Activated CD4-positive, CD25-positive, alpha-beta regulatory T cell treated with anti-CD3 and anti-CD28 coated beads, Interleukin-2, amount 50 U/mL, for 24 hours (primary cell): ENCODE measurements around the gene DACH2.

Source experiments
- ATAC-seq, 2 donors: fragments of 150-1000 bp; cut with Tn5 transposase; one replicate each; pipeline ENCODE4 v1.10.0; 2021; ENCODE audit warnings: mild to moderate bottlenecking in 1 of 2, moderate library complexity in 1 of 2

DACH2 gene

DNA sequence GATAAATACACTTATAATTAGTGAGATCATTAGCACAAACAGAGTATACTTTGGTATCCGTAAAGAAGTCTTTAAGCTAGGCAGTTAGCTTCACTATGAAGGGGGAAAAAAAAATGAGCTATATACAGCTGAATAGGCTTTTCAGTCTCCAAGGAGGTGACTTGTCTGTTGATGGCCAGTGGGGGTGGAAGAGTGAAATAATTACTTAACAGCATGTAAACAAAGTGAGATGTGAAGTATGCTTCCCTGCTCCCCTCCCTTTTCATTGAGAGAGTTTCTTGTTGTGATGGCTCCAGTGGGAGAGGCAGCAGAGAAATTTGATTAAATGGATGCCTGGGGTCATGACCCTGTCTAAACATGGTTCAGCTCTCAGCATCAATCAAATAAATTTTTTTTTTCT, 180.9 kb downstream of the DACH2 start:
- no peak for ATAC-seq

DNA sequence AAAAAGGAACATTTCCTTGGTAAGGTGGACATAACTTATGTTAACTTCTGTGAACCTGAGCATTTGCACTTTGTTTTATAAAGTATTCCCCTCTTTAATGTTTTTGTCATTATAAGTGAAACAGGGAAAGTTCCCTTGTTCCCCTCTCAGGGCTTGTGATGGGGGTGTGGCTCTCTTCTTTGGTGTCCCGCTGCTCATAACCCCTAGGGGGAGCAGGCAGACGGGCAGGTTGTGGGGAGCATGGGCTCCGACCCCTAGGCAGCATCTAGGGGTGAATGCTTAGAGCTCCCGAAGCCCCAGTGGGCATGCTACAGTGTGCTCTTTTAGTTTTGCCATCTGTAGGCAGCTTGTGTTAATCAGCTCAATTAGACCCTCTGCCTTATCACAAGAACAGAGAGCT, 200.4 kb downstream of the DACH2 start:
- ATAC-seq = no peak

DNA sequence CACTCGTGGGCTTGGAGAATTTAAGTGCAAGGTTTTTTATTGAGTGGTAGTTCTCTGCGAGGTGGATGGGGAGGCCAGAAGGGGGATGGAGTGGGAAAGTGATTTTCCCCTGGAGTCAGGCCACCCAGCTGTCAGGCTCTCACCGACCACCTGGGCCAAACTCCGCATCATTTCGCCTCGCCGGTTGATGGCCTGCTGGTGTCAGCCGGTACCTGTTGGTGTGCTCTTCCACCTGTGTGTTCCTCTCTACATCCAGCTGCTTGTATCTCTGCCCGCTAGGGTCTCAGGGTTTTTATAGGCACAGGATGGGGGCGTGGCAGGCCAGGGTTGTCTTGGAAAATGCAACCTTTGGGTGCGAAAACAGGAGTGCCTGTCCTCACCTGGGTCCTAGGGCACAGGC, 200.9 kb downstream of the DACH2 start:
- ATAC-seq = no peak

- ATAC-seq = no peak
These were observed 221.8 kb downstream of the DACH2 start for GRCh38 chrX:86369847-86370630.

- no peak for ATAC-seq
These were observed 222.7 kb downstream of the DACH2 start for GRCh38 chrX:86370927-86371326.

GRCh38 chrX:86379209-86379608, 231.0 kb downstream of the DACH2 start:
- no peak for ATAC-seq

GRCh38 chrX:86383681-86384540, 235.7 kb downstream of the DACH2 start:
- no peak for ATAC-seq

DNA sequence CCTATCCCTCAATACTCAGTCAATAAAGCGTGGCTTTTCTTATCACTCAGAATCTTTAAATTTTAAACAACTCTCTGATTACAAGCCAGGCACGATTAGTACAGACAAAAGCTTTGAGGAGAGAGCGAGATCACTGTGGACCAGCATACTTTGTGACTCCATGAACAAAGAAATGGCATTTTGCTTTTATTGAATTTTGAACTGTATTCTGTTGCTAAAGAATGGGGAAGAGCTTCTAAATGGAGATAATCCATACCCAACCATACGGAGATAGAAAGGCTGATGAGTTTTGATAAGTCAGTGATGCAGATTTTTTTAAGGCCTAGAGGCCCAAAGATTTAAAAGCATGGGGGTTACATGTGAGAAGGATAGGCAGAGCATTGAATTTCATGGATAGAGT, 259.1 kb downstream of the DACH2 start:
- no peak for ATAC-seq

DNA sequence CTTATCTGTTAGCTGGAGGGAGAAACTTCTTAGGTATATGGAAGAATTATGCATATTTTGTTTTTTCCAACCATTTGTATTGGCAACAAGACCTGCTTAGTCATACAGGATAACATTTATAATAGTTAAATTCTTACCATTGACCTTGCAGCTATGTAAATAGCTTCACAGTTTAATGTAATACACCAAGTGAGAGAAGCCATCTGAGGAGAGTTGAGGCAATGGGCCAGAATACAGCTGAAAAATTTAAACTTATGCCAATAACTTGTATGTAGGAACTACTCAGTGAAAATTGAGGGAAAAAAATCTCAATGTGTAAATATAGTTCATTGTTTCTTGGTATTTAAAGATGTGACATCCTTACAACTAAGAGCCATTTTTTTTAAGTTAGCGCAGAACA, 273.5 kb downstream of the DACH2 start:
- ATAC-seq = no peak

- no peak for ATAC-seq
These were observed 287.9 kb downstream of the DACH2 start for GRCh38 chrX:86436116-86436515.

DNA sequence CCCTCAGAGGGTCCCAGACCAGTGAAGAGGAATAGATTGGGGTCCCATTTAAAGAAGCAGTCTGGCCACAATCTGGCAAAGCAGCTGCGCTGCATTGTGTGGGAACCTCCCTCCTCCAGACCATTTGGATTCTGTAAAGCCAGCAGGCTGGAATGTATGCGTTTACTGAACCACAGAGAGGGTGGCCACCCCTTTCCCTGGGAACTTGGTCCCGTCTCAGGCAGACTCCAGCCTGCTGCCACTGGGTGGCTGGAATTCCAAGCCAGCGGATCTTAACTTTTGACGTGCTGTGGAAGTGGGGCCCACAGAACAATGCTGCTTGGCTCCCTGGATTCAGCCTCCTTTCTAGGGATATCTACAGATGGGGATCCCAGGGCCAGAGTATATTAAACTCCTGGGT, 307.2 kb downstream of the DACH2 start:
- no peak for ATAC-seq

DNA sequence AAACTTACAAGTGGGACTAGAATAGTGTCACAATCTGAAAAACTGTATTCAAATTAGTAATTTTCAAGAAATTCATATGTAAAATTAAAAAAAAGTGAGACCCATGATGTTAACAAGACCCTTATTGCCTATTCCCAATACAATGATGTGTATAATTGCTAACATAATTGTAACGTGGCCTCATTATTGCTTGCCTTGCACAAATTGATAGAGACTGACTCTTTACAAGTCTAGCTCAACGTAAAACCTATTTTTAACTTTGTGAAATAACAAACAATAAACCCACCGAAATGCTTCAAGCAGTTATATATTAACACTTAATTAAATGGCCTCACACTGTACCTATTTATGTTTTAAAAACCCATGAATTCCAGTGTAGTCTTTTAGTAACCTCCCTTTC, 312.5 kb downstream of the DACH2 start:
- ATAC-seq = no peak

DNA sequence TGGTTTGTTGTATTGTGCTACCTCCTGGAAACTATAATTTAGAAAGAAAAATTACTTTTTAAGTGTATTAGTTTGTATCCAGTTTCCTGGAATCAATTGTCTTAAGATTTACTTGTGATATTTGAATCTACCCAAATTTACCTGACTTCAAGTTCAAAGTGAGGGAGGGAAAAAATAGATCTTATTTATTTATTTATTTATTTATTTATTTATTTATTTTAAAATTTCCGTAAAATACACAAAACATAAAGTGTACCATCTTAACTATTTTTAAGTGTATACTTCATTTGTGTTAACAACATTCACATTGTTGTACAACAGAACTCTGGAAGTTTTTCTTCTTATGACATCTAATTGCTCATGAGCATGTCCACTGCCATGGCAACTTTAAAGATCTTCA, 356.0 kb downstream of the DACH2 start:
- no peak for ATAC-seq

- ATAC-seq = no peak
These were observed 359.1 kb downstream of the DACH2 start for GRCh38 chrX:86507331-86507730.

GRCh38 chrX:86579777-86580176, 431.5 kb downstream of the DACH2 start:
- ATAC-seq = no peak

DNA sequence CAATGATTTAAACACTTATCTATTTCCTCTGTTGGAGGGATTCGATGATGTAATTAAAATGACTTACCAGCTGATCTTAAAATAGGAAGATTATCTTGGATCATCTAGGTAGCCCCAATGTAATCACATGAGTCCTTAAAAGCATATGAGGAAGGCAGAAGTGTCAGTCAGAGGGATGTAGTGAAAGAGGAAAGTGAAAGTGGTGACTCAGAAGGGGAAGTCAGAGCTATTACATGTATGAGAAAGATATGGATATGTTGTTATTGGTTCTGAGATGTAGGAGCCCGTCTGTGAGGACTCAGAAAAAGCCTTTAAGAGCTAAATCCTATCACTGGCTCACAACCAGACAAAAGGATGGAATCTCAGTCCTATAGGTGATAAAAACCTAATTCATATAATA, 456.4 kb downstream of the DACH2 start:
- no peak for ATAC-seq

- no peak for ATAC-seq
These were observed 548.7 kb downstream of the DACH2 start for GRCh38 chrX:86696951-86697350.

GRCh38 chrX:86711531-86712180, 563.4 kb downstream of the DACH2 start:
- ATAC-seq = no peak

- ATAC-seq = no peak
These were observed 566.2 kb downstream of the DACH2 start for GRCh38 chrX:86714441-86714840.

DNA sequence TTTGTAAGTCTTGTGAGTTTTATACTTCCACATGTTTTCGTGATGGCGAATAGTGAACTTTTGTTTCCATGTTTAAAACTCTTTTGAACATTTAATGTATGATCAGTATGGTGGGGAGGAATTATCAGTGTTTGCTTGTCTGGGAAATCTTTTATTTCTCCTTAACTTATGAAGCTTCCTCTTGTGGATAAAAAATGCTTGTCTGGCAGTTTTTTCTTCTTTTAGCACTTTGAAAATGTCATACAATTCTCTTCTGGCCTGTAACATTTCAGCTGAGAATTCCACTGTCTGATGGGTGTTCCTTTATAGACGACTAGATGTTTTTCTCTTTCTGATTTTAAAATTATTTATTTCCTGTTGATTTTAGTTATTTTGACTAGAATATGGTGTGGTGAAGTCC, 576.0 kb downstream of the DACH2 start:
- no peak for ATAC-seq

GRCh38 chrX:86747091-86747490, 598.8 kb downstream of the DACH2 start:
- no peak for ATAC-seq

DNA sequence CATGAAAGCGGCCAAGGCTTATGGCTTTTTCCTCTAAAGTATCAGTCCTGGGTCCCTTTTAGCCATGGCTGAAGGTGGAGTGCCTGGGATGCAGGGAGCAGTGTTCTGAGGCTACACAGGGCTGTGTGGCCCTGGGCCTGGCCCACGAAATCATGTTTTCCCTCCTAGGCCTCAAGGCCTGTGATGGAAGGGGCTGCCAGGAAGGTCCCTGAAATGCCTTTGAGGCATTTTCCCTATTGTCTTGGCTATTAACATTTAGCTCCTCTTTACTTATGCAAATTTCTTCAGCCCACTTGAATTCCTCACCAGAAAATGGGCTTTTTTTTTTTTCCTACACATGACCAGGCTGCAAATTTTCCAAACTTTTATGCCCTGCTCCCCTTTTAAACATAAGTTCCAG, 657.0 kb downstream of the DACH2 start:
- ATAC-seq = no peak

DNA sequence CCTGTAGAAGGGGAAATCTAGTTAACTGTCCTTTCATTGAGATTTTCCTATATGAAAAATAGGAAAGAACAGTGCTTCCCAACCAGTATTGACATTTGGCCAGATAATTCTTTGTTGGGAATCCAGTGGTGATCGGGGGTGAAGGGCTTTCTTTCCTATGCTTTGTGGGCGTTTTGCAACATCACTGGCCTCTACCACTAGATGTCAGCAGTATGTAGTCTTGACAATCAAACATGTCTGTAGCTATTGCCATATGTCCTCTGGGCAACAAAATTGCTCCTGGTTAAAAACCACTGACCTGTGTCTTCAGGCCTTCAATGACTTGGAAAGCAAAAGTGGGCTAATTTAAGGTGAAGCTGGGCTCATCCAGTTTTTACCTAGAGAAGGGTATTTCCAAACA, 658.5 kb downstream of the DACH2 start:
- ATAC-seq = no peak

- no peak for ATAC-seq
These were observed 661.4 kb downstream of the DACH2 start for GRCh38 chrX:86809651-86810050.
